ENCODE results near the gene NXPH4.

DNA sequence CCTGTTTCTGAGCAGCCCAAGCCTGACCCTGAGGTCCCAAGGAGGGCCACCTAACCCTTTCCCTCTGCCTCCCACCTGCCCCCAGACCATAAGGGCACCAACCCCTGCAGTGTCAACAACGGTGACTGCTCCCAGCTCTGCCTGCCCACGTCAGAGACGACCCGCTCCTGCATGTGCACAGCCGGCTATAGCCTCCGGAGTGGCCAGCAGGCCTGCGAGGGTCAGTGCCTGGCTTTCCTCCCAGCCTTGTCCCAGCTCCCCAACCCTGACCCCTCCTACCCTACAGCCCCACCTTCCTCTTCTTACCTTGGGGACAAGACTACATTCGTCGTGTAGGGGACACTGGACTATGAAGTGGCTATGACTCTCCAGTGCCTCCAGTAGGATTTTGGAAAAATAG is 35.5 kb upstream of the NXPH4 start:
- TF ChIP-seq, protein P1, sequence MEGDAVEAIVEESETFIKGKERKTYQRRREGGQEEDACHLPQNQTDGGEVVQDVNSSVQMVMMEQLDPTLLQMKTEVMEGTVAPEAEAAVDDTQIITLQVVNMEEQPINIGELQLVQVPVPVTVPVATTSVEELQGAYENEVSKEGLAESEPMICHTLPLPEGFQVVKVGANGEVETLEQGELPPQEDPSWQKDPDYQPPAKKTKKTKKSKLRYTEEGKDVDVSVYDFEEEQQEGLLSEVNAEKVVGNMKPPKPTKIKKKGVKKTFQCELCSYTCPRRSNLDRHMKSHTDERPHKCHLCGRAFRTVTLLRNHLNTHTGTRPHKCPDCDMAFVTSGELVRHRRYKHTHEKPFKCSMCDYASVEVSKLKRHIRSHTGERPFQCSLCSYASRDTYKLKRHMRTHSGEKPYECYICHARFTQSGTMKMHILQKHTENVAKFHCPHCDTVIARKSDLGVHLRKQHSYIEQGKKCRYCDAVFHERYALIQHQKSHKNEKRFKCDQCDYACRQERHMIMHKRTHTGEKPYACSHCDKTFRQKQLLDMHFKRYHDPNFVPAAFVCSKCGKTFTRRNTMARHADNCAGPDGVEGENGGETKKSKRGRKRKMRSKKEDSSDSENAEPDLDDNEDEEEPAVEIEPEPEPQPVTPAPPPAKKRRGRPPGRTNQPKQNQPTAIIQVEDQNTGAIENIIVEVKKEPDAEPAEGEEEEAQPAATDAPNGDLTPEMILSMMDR (IDR thresholded peaks at IDR 0.05) = no peak
- no peak for TF ChIP-seq POLR2A (IDR thresholded peaks at IDR 0.05)

Data from adrenal gland (tissue), 5 donors.